Measurements from ENCODE around the gene TGFB1.
"Not testable (repeated sequence)": the region's sequence is repeated elsewhere in the genome, so short reads cannot be mapped to it uniquely, and the experiment has no call there.

The TGFB1 gene

GRCh38 chr19:41353466-41354342 lies at the start of gene TGFB1:
Gene TGFB1, minus strand, starts transcription at chr19:41353922. Its CDS starts 878 bp downstream, at chr19:41353044.
- peak; percentile 91 for DNase-seq

- no peak for DNase-seq
Measured at GRCh38 chr19:41402010-41402409, 48.3 kb upstream of the TGFB1 start.

GRCh38 chr19:41401483-41401882 lies 47.8 kb upstream of the TGFB1 start:
- no peak for DNase-seq

- no peak for DNase-seq
Measured at GRCh38 chr19:41399525-41399924, 45.8 kb upstream of the TGFB1 start.

- DNase-seq, result no peak
Measured at GRCh38 chr19:41399091-41399490, 45.4 kb upstream of the TGFB1 start.

GRCh38 chr19:41398598-41398997 lies 44.9 kb upstream of the TGFB1 start:
- no peak for DNase-seq

- no peak for DNase-seq
Measured at GRCh38 chr19:41398050-41398418, 44.3 kb upstream of the TGFB1 start.

GRCh38 chr19:41397086-41398049 lies 43.6 kb upstream of the TGFB1 start, which contains the start of the genes BCKDHA and EXOSC5:
Gene BCKDHA, plus strand, starts transcription at chr19:41397818. Its CDS starts 10 bp downstream, at chr19:41397828.
Gene EXOSC5, minus strand, starts transcription at chr19:41397359. Its CDS starts 31 bp downstream, at chr19:41397328.
- peak; percentile 100 for DNase-seq

GRCh38 chr19:41395355-41395754 lies 41.6 kb upstream of the TGFB1 start:
- no peak for DNase-seq

- no peak for DNase-seq
Measured at GRCh38 chr19:41392775-41393174, 39.1 kb upstream of the TGFB1 start.

- DNase-seq, result no peak
Measured at GRCh38 chr19:41391618-41392017, 37.9 kb upstream of the TGFB1 start.

GRCh38 chr19:41386442-41386841 lies 32.7 kb upstream of the TGFB1 start:
- DNase-seq, result no peak

- no peak for DNase-seq
Measured at GRCh38 chr19:41384351-41384750, 30.6 kb upstream of the TGFB1 start.

GRCh38 chr19:41381536-41381935 lies 27.8 kb upstream of the TGFB1 start:
- DNase-seq, result not testable (repeated sequence)

- DNase-seq, result no peak
Measured at GRCh38 chr19:41377977-41378709, 24.4 kb upstream of the TGFB1 start.

GRCh38 chr19:41376998-41377365 lies 23.3 kb upstream of the TGFB1 start:
- peak; percentile 40 for DNase-seq

GRCh38 chr19:41376241-41376997 lies 22.7 kb upstream of the TGFB1 start, which contains the start of gene TMEM91:
Gene TMEM91, plus strand, starts transcription at chr19:41376533. Its CDS starts 1,777 bp downstream, at chr19:41378310.
- DNase-seq, result peak; percentile 18

GRCh38 chr19:41373993-41374392 lies 20.3 kb upstream of the TGFB1 start:
- DNase-seq, result no peak

GRCh38 chr19:41372501-41372900 lies 18.8 kb upstream of the TGFB1 start:
- DNase-seq, result no peak

- DNase-seq, result no peak
Measured at GRCh38 chr19:41371541-41371940, 17.8 kb upstream of the TGFB1 start.

GRCh38 chr19:41371119-41371518 lies 17.4 kb upstream of the TGFB1 start:
- not testable (repeated sequence) for DNase-seq

- no peak for DNase-seq
Measured at GRCh38 chr19:41369769-41370168, 16.0 kb upstream of the TGFB1 start.
